Femur (tissue), 1 donor: ENCODE measurements around the gene SFSWAP.
A peak's percentile ranks its signal among the peaks of the same experiment; 100 is the strongest.
"Not testable (repeated sequence)": the region's sequence is repeated elsewhere in the genome, so short reads cannot be mapped to it uniquely, and the experiment has no call there.

Experiments
- DNase-seq: peaks from one replicate; pipeline ENCODE4 v3.0.0-alpha.2; 2017

The SFSWAP gene

DNA sequence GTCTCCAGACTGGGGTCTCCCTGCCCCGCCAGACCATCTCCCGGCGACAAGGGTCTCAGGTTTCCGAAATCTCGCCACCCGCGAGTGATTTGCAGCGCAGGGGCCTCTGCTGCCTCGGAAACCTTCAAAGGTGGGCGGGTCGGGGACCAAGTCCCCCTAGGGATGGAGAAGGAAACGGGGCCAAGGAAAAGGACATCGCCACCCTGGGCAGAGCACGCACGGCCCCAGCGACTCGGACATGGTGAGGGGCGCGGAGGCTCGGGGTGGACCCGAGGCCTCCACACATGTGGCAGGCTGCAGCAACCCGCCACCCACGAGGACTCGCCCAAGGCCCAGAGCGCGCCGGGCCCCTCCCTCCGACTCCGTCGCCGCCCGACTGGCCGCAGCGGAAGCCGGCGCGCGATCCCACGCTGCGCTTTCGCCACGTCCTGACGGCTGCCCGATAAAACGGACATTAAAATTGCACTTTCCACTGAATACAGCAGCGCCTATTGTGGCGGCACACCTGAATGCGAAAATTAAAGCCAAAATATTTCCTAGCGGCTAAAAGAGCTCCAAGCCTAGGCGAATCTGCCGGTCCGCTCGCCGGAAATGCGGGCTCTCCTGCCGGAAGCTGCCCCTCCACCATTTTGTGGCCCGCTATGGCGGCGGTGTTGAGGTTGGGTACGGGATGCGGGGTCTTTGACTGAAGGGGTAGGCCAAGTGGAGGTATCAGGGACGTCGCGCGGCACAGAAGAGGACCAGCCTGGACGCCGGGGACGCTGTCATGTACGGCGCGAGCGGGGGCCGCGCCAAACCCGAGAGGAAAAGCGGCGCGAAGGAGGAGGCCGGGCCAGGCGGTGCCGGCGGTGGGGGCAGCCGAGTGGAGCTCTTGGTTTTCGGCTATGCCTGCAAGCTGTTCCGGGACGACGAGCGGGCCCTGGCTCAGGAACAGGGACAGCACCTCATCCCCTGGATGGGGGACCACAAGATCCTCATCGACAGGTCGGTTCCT is at the start of gene SFSWAP:
TSS of gene SFSWAP (plus strand) at position 627 of the 994 bp plus-strand sequence. CDS start at position 767, 140 bp downstream.
- peak; percentile 84 for DNase-seq

- not testable (repeated sequence) for DNase-seq
Measured at GRCh38 chr12:131661170-131661985, 49.5 kb upstream of the SFSWAP start.

GRCh38 chr12:131661986-131662288 is 49.0 kb upstream of the SFSWAP start:
- DNase-seq: not testable (repeated sequence)

GRCh38 chr12:131662346-131662745 is 48.5 kb upstream of the SFSWAP start:
- not testable (repeated sequence) for DNase-seq

- DNase-seq: peak; percentile 1
Measured at GRCh38 chr12:131665666-131666065, 45.2 kb upstream of the SFSWAP start.

DNA sequence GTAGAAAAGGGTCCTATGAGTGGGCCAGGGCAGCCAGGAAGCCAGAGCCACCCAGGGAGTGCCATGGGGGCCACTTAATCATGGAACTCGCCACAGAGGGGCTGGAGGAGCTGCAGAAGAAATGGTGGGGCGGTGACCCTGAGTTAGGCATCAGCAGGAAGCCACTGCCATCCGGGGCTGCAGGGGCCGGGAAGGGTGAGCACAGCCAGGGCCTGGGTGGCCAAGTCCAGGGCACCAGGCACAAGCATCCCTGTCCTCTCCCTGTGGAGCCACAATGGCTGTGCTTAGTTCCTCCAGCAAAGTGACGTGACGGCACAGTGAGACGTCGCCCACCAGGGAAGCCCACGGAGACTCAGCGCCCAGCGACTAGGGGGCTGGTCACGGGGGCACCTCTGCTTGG is 44.4 kb upstream of the SFSWAP start:
- peak; percentile 8 for DNase-seq

DNA sequence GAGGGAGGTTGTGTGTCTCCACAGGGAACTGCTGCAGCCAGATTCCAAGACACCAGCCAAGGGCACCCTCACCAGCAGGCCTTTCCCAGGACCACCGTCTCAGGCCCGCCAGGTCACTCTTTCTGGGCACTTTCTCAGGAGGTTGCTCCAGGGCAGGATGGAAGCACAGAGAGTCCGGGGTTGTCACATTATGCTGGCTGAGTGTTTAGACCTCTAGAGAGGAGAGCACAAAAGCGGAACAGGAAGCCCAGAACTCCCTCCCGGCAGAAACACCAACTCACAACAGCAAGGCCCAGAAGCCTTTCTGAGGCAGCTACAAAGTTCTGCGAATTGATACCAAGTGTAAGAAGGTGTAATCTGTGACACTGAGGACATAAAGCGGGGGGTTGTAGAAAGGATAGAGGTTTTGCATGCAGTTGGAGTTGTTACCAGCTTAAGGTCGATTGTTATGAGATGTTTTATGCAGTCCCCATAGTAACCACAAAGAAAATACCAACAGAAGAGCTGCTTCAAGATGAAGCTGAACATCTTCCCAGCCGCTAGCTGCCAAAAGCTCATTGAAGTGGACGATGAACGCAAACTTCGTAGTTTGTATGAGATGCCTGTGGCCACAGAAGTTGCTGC is 43.8 kb upstream of the SFSWAP start:
- peak; percentile 16 for DNase-seq

GRCh38 chr12:131671276-131671675 is 39.6 kb upstream of the SFSWAP start:
- no peak for DNase-seq

DNA sequence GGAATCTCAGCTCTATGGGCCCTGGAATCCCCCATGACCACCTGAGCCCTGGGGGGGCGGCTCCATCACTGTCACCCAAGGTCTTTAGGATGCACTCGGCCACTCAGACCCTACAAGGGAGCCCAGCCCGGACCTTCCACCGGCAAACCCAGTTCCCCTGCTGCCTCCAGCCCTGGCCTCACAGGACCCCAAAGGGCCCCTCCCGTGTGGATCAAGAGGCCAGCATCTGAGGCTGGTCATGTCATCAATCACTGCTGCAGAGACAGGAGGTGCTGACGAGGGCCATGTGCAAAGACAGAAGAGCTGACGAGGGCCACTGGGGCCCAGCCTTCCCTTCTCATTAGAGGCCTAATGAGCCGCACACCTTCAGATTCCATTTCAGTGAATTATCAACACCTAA is 39.0 kb upstream of the SFSWAP start:
- DNase-seq: no peak

DNA sequence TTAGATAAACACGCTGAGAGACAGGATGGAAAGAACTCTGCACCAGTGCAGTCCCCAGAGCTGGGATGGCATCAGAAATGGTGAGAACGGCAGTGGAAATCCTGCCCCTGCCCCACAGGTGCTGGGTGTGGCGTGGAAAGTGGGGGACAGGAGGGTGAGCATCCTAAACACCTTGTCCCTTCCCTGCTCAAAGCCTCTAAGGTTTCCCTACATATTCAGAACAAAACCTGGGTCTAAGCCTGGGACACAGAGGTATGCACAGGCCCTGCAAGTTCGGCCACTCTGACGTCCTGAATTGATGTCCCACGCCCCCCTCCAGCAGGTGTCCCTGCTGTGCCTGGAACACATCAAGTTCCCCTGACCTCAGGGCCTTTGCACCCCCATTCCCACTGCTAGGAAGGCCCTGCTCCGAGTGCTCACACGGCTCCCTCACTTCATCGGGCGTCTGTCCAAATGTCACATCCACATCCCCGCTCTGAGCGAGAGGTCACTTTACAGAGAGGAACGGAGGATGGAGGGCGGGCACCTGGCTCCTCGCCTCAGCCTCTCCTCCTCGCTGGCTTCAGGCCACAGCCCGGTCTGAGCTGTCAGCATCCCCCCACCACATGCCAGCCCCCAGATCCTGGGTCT is 38.5 kb upstream of the SFSWAP start:
- DNase-seq: peak; percentile 10

DNA sequence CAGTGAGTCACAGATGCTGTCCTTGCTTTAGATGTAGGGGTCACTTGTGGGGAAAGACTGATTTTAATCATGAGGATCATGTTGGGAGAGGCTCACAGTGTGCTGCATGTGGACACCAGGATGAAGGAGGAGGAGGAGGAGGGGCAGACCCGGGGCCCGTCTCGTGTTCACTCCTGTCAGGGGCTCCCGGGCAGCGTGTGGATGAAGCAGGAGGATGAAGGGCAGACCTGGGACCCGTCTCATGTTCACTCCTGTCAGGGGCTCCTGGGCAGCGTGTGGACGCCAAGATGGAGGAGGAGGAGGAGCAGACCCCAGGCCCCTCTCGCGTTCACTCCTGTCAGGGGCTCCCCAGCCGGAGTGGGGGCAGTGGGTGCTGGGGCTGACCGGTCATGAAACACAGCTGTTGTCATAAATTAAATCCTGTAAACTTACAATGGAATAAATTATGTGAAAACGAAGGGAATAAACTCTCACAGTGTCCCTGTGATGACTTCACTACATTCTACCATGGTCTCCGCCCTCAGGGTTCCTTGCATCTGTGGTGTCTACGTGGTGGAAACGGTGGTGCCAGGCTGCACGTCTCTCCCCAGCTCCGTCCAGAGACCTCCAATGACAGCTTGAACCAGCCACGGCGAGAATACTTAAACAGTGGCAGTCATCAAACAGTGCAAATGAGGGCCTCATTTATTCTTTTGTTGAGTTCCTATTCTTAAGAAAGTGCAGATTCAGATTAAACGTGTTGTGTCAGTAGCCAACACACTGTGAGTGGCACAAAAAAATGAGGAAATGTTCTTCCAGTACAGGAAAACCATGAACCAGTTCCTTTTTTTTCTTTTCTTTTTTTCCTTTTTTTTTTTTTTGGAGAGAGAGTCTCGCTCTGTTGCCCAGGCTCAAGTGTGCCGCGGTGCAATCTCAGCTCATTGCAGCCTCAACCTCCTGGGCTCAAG is 37.7 kb upstream of the SFSWAP start:
- peak; percentile 10 for DNase-seq

DNA sequence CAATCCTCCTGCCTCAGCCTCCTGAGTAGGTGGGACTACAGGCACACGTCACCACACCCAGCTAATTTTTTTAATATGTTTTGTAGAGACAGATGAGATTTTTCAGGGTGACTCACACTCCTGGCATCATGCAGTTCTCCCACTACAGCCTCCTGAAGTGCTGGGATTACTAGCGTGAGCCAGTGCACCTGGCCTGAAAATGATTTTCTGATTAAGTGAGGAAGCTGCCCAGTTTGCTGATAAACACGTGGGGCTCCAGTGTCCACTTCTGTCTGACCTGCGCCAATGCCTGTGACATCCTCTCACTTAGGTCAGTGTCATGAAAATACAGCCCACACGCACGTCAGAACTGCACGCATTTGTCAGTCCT is 37.0 kb upstream of the SFSWAP start:
- no peak for DNase-seq

DNA sequence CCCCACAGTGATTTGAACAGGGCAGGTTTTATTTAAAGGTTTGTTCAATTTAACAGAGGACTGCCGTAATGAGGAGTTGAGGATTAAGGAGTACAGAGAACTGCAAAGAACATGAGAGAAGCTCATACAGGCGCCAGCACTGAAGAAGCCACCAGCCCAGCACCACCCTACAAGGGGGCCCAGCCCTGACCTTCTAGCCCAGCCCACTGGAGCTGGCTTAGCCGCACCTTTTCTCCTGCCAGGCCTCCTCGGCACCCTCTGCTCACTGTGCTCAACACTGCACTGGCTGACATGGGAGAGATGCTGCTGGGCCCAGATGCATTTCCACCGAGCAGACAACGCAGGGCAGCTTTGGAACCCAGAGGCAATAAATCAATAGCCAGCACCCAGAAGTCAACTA is 36.5 kb upstream of the SFSWAP start:
- peak; percentile 8 for DNase-seq

GRCh38 chr12:131675126-131676080 is 35.5 kb upstream of the SFSWAP start:
- DNase-seq: peak; percentile 4

DNA sequence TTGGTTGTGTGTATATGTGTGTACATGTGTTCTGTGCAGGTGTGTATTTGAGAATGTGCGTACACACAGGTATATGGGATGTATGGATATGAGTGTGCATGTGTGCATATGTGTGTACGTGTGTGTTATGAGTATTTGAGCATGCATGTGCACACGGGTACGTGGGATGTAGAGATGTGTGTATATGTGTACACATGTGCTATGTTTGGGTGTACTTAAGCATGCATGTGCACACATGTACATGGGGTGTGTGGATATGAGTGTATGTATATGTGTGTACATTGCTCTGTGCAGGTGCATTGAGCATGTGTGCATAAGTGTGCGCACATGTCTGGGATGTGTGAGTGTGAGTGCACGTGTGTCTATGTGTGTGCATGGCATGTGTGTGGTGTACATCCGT is 34.3 kb upstream of the SFSWAP start:
- no peak for DNase-seq

- DNase-seq: not testable (repeated sequence)
Measured at GRCh38 chr12:131677067-131677466, 33.8 kb upstream of the SFSWAP start.

GRCh38 chr12:131677699-131678098 is 33.2 kb upstream of the SFSWAP start:
- DNase-seq: no peak

DNA sequence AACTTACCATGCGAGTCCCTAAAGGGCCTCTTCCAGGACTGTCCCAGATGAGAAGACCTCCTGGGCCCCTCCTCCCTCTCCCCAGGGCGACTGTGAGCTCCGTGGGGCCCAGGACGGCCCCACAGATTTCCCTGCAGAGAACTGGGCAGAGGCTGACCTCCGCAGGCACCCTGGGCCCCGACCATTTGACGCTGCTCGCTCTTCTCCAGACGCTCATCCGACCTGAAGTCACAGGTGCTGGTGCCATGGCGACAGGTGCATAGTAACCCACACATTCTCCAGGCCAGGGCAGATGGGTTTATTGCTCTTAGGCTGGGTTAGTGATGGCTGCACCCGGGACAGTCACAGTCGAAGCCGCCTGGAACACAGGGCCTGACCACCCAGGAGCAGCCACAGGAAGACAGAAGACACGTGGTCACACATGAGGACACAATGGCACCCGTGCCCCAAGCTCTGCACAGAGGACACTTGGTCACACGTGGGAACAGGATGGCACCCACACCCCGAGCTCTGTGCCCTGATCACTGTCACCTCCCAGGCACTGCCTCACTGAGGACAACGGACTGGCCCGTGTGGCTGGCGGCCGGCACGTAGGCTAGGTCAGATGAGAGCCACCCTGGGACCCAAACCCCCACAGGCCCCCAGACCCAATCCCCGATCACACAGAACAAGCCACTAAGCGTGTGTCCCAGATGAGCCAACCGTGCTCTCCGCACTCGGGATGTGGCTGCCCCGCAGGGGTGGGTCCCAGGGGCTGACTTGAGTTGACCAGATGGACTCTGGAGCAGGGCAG is 32.3 kb upstream of the SFSWAP start:
- not testable (repeated sequence) for DNase-seq

GRCh38 chr12:131679186-131679585 is 31.7 kb upstream of the SFSWAP start:
- not testable (repeated sequence) for DNase-seq

DNA sequence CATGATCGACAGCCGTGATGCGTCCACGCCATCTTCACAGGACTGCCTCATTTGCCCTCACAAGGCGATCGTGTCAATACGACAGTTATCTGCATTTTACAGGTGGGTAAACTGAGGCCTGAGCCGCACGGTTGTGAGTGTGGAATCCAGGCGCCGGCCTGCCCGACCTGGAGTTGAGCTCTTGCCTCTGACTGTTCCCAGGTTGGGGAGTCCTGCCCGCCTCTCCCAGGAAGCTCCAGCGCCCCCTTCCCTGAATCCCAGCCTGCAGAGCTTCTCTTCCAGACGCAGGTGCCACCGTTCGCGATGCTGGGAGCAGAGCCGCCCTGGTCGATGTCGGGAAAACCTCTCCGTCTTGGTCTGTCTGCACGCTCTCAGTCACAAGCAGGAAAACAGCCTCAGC is 31.1 kb upstream of the SFSWAP start:
- not testable (repeated sequence) for DNase-seq
